HepG2 (cell line): ENCODE measurements around the gene FLYWCH1. TPM values are rescaled to one million over a fixed set of nuclear protein-coding genes. Genes with fewer than 3 reads are reported as not detected.
A peak's percentile ranks its signal among the peaks of the same experiment; 100 is the strongest.

ENCODE experiments used
- ATF1 ChIP-seq: IDR thresholded peaks from 2 replicates; pipeline ENCODE4 v1.6.1; 2016; ENCODE audit warnings: mild to moderate bottlenecking, control low read depth
- MYNN ChIP-seq: sonication (generic); formaldehyde crosslinking; IDR thresholded peaks from 2 replicates; pipeline ENCODE4 v1.4.0; 2020; ENCODE audit warnings: mild to moderate bottlenecking, low read depth, missing genetic modification reagents
- TARDBP ChIP-seq: sonication (generic); formaldehyde crosslinking; IDR thresholded peaks from 2 replicates; pipeline ENCODE4 v1.8.0; 2022; ENCODE audit warnings: mild to moderate bottlenecking, missing genetic modification reagents
- ZC3H13 ChIP-seq: sonication (generic); formaldehyde crosslinking; IDR thresholded peaks from 2 replicates; pipeline ENCODE4 v1.8.1; 2023; ENCODE audit warnings: mild to moderate bottlenecking, missing genetic modification reagents, moderate library complexity
- ZNF264 ChIP-seq: sonication (generic); formaldehyde crosslinking; IDR thresholded peaks from 2 replicates; pipeline ENCODE4 v1.4.0; 2020; ENCODE audit warnings: missing genetic modification reagents
- ZNF292 ChIP-seq: sonication (generic); formaldehyde crosslinking; IDR thresholded peaks from 2 replicates; pipeline ENCODE4 v1.8.1; 2022; ENCODE audit warnings: mild to moderate bottlenecking, low read depth, missing genetic modification reagents, borderline replicate concordance
- ZNF3 ChIP-seq: IDR thresholded peaks from 2 replicates; pipeline ENCODE4 v1.7.0; 2017; ENCODE audit warnings: inconsistent platforms
- ZNF567 ChIP-seq: sonication (generic); formaldehyde crosslinking; IDR thresholded peaks from 2 replicates; pipeline ENCODE4 v1.8.1; 2023; ENCODE audit warnings: mild to moderate bottlenecking, missing genetic modification reagents, borderline replicate concordance
- polyA plus RNA-seq, 8 experiments: library from polyadenylated mRNA; depleted of rRNA in 3 of 8; stranded (reverse) in 7 of 8; unstranded in 1 of 8; fragments of >200 nt; fragmentation: Illumina TruSeq in 4 of 8; extraction: Trizol in 4 of 8; gene quantifications; 2 replicates each; pipeline versions ENCODE4 v1.2.1 to v1.2.3, GENCODE V29; 2011 to 2016; ENCODE audit warnings: low read depth in 4 of 8, missing spikeins in 1 of 8, mixed read lengths in 1 of 8; ENCODE audit not compliant: insufficient read depth in 1 of 8
- total RNA-seq, 5 experiments: library from RNA; depleted of rRNA; stranded (reverse); fragments of >200 nt; fragmentation: Illumina TruSeq; extraction: Trizol; gene quantifications; 2 replicates each; pipeline ENCODE4 v1.2.3, GENCODE V29; 2016; ENCODE audit warnings: low read depth in 1 of 5
- TF ChIP-seq, protein P1 (sequence below): IDR thresholded peaks from 2 replicates; pipeline ENCODE4 v1.6.1; 2018; ENCODE audit warnings: missing genetic modification reagents
- TF ChIP-seq, protein P2 (sequence below): sonication (generic); formaldehyde crosslinking; IDR thresholded peaks from 2 replicates; pipeline ENCODE4 v1.4.0; 2020; ENCODE audit warnings: missing genetic modification reagents, borderline replicate concordance
- TF ChIP-seq, protein P3 (sequence below), 2 experiments: fragments of 450-650 bp in 1 of 2; sonication (generic) in 1 of 2; formaldehyde crosslinking in 1 of 2; IDR thresholded peaks; 2 replicates each; pipeline versions ENCODE4 v1.6.1 to v1.8.0; 2016 to 2022; ENCODE audit warnings: antibody characterized with exemption in 1 of 2, mild to moderate bottlenecking in 1 of 2, missing genetic modification reagents in 1 of 2
- TF ChIP-seq, protein P4 (sequence below): sonication (generic); formaldehyde crosslinking; IDR thresholded peaks from 2 replicates; pipeline ENCODE4 v1.8.0; 2022; ENCODE audit warnings: missing genetic modification reagents, mild to moderate bottlenecking, inconsistent platforms, borderline replicate concordance

FLYWCH1 gene
- total and polyA plus RNA-seq, 2 of the 13 experiments (the other 11 are each of a cell fraction or from before 2014, with no cell fraction given) = 7.3 to 12.4 TPM

GRCh38 chr16:2881783-2882649, 29.7 kb upstream of the FLYWCH1 start (continued):
- TF ChIP-seq, protein P1, sequence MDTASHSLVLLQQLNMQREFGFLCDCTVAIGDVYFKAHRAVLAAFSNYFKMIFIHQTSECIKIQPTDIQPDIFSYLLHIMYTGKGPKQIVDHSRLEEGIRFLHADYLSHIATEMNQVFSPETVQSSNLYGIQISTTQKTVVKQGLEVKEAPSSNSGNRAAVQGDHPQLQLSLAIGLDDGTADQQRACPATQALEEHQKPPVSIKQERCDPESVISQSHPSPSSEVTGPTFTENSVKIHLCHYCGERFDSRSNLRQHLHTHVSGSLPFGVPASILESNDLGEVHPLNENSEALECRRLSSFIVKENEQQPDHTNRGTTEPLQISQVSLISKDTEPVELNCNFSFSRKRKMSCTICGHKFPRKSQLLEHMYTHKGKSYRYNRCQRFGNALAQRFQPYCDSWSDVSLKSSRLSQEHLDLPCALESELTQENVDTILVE (CRISPR knock-in tag) = no peak
- TF ChIP-seq ZNF567 (CRISPR knock-in tag) = no peak
- TF ChIP-seq, protein P2, sequence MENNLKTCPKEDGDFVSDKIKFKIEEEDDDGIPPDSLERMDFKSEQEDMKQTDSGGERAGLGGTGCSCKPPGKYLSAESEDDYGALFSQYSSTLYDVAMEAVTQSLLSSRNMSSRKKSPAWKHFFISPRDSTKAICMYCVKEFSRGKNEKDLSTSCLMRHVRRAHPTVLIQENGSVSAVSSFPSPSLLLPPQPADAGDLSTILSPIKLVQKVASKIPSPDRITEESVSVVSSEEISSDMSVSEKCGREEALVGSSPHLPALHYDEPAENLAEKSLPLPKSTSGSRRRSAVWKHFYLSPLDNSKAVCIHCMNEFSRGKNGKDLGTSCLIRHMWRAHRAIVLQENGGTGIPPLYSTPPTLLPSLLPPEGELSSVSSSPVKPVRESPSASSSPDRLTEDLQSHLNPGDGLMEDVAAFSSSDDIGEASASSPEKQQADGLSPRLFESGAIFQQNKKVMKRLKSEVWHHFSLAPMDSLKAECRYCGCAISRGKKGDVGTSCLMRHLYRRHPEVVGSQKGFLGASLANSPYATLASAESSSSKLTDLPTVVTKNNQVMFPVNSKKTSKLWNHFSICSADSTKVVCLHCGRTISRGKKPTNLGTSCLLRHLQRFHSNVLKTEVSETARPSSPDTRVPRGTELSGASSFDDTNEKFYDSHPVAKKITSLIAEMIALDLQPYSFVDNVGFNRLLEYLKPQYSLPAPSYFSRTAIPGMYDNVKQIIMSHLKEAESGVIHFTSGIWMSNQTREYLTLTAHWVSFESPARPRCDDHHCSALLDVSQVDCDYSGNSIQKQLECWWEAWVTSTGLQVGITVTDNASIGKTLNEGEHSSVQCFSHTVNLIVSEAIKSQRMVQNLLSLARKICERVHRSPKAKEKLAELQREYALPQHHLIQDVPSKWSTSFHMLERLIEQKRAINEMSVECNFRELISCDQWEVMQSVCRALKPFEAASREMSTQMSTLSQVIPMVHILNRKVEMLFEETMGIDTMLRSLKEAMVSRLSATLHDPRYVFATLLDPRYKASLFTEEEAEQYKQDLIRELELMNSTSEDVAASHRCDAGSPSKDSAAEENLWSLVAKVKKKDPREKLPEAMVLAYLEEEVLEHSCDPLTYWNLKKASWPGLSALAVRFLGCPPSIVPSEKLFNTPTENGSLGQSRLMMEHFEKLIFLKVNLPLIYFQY (CRISPR knock-in tag) = no peak
- TF ChIP-seq, protein P3, sequence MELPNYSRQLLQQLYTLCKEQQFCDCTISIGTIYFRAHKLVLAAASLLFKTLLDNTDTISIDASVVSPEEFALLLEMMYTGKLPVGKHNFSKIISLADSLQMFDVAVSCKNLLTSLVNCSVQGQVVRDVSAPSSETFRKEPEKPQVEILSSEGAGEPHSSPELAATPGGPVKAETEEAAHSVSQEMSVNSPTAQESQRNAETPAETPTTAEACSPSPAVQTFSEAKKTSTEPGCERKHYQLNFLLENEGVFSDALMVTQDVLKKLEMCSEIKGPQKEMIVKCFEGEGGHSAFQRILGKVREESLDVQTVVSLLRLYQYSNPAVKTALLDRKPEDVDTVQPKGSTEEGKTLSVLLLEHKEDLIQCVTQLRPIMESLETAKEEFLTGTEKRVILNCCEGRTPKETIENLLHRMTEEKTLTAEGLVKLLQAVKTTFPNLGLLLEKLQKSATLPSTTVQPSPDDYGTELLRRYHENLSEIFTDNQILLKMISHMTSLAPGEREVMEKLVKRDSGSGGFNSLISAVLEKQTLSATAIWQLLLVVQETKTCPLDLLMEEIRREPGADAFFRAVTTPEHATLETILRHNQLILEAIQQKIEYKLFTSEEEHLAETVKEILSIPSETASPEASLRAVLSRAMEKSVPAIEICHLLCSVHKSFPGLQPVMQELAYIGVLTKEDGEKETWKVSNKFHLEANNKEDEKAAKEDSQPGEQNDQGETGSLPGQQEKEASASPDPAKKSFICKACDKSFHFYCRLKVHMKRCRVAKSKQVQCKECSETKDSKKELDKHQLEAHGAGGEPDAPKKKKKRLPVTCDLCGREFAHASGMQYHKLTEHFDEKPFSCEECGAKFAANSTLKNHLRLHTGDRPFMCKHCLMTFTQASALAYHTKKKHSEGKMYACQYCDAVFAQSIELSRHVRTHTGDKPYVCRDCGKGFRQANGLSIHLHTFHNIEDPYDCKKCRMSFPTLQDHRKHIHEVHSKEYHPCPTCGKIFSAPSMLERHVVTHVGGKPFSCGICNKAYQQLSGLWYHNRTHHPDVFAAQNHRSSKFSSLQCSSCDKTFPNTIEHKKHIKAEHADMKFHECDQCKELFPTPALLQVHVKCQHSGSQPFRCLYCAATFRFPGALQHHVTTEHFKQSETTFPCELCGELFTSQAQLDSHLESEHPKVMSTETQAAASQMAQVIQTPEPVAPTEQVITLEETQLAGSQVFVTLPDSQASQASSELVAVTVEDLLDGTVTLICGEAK (IDR thresholded peaks at IDR 0.05) = no peak
- TF ChIP-seq, protein P3 (CRISPR knock-in tag; IDR thresholded peaks at IDR 0.05) = no peak
- no peak for TF ChIP-seq ZNF264
- no peak for TF ChIP-seq ZNF3 (CRISPR knock-in tag)
- no peak for TF ChIP-seq ZNF292 (CRISPR knock-in tag)
- TF ChIP-seq ATF1 = no peak
- 0 out of 2 replicates have a peak, but pooled peaks have one; percentile 29 for TF ChIP-seq ZC3H13 (CRISPR knock-in tag)
- TF ChIP-seq TARDBP (CRISPR knock-in tag) = no peak
- 0 out of 2 replicates have a peak, but pooled peaks have one; percentile 21 for TF ChIP-seq MYNN (CRISPR knock-in tag)
- TF ChIP-seq, protein P4, sequence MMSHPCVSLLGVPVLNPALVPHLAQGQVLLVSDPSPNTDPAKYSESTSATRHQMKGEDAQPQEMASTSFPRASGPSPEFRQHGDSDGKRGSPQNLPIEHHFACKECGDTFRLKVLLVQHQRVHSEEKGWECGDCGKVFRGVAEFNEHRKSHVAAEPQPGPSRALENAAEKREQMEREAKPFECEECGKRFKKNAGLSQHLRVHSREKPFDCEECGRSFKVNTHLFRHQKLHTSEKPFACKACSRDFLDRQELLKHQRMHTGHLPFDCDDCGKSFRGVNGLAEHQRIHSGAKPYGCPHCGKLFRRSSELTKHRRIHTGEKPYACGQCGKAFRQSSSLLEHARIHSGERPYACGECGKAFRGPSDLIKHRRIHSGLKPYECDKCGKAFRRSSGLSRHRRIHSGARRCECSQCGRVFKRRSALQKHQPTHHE (CRISPR knock-in tag) = no peak
